ENCODE results near the gene DRC3.
"Not testable (repeated sequence)": the region's sequence is repeated elsewhere in the genome, so short reads cannot be mapped to it uniquely, and the experiment has no call there.

DRC3 gene, protein sequence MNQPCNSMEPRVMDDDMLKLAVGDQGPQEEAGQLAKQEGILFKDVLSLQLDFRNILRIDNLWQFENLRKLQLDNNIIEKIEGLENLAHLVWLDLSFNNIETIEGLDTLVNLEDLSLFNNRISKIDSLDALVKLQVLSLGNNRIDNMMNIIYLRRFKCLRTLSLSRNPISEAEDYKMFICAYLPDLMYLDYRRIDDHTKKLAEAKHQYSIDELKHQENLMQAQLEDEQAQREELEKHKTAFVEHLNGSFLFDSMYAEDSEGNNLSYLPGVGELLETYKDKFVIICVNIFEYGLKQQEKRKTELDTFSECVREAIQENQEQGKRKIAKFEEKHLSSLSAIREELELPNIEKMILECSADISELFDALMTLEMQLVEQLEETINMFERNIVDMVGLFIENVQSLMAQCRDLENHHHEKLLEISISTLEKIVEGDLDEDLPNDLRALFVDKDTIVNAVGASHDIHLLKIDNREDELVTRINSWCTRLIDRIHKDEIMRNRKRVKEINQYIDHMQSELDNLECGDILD

DNA sequence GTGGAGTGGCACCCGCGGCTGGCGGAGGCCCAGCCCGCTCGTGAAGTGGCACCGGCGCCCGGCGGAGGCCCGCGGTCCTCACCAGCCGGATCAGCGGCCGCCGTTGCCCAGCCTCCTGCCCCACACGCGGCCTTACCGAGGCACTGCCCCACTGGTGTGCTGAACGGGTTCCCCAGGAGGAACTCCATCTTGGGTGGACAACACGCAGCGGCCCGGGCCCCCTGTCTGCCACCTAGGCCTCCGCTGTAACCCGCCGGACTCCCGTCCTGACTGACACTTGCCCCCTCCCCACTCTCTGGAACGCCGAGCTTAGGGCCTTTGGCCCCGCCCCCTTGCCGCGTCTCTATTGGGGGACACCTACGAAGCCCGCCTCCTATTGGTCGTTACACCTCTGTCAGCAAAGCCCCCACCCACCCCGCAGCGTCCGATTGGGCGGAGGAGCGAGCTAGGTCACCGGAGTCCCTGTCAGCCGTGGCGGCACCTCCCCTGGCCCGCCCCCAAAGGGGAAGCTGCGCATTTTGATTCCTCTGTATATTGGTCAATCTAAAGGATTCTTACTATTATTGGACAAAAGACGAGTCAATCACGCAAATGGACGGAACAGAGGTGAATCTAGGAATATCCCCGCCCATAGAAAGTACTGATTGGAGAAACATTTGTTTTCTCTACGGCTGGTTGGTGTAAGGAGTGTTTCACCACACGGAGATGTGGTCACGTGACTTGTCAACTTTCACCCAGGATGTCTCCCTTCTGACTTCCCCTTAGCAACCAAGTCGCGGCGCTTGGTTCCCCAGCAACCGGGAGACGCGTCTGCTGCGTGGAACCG is at the start of gene DRC3, which contains the start of gene TOM1L2:
Gene DRC3, plus strand, starts transcription at position 737 of the 826 bp plus-strand sequence. CDS start 4,737 bp downstream, outside the sequence.
Gene TOM1L2, minus strand, starts transcription at position 275 of the 826 bp plus-strand sequence. Its CDS starts 87 bp downstream, at position 188.
- peak; percentile 100 for FAIRE-seq

DNA sequence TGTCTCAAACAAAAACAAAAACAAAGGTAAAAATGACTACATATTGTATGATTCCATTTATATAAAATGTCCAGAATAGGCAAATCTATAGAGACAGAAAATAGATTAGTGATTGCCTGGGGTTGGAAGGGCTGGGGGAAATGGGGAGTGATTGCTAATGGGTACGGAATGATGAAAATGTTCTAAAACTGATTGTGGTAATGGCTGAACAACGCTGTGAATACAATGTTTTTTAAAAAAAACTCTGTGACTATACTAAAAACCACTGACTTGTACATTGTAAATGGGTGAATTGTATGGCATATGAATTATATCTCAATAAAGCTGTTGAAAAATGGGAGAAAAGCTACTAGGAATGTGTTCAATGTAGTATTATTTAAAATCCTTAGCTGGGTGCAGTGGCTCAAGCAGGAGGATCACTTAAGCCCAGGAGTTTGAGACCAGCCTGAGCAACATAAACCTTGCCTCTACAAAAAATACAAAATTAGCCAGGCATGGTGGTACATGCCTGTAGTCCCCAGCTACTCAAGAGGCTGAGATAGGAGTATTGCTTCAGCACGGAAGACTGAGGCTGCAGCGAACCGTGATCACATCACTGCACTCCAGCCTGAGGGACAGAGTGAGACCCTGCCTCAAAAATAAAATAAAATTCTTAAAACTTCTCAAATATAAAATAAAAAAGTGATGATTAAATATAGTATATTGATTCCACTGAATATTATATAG is 48.4 kb upstream of the DRC3 start:
- no peak for FAIRE-seq

DNA sequence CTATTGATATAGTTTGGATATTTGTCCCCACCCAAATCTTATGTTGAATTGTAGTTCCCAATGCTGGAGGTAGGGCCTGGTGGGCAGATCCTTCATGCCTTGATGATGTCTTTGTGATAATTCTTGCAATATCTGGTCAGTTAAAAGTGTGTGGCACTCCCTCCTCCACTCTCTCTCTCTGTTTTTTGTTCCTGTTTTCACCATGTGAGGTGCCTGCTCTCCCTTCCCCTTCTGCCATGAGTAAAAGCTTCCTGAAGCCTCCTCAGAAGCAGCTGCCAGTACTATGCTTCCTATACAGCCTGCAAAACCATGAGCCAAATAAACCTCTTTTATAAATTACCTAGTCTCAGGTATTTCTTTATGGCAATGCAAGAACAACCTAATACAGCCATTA is 47.8 kb upstream of the DRC3 start:
- FAIRE-seq = no peak

DNA sequence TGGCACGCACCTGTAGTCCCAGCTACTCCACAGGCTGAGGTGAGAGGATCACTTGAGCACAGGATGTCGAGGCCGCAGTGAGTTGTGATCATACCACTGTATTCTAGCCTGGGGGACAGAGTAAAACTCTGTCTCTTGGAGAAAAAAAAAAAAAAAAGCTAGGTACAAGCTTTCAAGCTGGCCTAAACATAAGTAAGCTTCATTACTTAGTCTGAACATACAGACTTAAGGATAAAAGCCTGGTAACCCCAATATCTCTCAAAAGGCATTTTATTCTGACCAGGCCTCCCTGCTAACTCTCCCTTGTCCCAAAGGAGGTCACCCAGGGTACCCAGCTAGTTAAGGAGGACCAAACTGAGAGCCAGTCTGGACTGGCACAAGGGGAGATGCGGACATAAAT is 46.6 kb upstream of the DRC3 start:
- FAIRE-seq = no peak

DNA sequence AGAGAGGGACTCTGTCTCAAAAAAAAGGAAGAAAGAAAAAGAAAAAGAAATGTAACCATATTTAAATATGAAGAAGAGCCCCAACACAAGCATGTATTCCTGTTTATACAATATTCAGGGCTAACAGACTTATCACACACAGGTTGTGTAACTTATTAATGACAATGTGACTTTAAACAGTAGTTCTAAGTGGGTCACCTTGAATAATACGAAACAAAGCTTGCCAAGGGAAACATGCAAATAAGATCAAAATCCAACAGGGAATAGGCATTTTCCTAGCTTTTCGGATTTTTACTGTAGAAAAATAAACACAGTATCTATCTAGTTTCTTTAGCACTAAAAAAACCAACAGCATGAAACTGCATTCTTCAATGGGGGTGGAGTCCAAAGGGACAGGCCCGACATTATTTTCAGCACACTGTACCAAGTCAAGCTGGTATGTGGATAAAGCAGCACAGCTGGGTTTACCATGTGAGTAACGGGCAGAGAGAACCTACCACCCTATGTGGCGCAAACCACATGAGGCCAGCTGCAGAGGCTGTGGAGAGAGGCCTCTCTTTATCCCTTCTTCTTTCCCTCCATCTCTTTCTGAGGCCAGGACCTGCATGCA is 45.7 kb upstream of the DRC3 start:
- no peak for FAIRE-seq

DNA sequence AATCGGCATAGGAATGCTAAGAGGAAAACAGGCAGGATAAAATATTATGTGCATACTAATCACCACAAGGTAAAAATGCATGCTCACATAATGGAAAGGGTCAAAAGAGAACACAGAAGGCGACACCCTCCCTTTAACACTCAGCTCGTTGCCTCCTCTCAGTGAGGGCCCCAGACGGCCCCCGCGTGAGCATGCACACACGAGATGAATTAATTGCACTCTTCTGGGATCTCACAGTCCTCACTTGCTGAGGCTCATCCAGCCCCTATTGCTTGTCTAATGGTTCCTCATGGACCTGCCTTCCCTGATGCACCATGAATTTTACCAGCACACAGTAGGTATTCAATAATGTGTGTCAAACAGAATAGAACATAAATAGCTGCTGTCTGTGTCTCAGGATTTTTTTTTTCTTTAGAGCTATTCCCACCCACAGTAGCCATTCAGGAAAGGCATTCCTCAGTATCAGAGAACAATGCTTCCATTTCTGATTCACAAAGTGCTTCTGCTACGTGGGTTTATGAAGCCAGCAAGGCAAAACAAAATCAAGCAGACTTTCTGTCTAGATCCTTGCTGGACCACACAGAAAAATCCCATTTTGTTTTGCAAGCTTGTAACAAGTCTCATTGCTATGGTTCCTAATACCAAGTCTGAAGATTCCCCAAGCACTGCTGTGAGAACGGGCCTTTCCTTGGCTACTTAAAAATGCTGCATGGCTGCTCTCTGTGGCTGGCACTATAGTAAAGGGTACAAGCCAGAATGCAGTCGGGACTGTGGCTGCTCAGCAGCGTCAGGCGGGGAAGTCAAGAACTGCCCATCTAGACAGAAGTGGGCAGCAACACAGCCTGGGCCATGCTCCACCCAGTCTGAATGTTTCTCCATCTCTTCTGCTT is 44.0 kb upstream of the DRC3 start:
- FAIRE-seq = no peak

DNA sequence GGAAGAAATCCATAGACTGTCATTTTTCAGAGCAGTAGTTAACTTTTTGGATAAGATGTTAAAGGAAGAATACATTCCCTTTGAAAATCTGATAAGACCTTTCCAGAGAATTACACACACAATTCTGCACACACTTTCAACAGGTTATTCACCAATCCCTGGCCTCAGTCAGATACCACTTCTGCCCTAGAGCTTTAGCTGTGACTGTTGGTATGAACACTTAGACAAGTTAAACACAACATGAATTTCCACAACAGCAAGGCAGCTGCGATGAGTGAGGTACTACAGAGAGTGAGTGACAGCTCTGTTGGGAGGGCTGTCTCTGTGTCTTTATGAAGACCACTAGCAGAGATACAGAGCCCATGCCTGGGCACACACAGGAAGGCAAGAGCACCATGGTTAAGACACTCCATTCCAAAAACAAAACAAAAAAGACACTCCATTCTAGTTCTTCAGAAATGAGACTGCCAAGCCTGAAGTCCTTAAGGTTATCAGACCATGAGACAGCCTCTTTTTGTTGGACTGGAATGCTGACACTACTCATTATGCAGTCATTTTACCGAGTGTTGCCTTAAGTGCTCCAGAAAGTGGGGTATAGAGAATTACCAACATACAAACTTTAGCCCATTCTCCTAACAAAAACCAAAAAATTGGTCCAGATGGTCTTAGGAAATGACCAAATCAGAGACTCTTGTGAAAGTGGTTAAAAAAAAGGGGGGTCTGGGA is 42.8 kb upstream of the DRC3 start:
- FAIRE-seq = no peak

DNA sequence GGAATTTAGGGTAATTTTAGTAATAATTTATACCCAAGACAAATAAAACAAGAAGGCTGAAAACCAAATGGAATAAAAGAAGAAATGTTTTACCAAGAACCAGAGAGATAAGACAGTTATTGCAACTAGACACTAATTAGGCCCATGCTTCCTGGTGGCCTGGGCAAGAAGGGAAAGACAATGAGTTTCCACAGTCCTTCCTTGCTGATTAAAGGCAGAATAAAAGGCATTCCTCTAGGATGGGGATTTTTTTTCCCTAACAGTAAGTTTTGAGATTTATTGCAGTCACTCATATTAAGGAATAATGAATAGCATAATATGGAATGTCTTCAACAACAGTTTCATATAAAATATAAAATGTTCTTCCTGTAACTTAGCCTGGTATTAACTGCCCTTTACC is 42.0 kb upstream of the DRC3 start:
- FAIRE-seq = no peak

DNA sequence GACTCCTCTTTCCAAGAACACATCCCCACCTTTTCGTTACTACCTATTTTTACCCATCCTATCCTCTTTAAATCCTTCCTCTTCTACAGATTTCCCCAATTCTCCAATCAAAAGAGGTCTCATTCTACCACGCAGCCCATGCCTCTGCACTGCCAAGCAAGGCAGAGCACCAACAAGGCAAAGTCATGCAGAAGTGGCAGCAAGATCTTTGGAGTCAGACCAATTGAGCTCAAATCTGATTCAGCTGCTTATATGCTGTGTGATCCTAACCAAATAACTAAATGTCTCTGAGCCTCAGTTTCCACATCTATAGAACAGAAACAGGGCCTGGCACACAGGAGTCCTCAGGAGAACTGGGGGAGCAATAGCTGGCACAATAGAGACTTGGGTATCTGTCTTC is 41.5 kb upstream of the DRC3 start:
- no peak for FAIRE-seq

DNA sequence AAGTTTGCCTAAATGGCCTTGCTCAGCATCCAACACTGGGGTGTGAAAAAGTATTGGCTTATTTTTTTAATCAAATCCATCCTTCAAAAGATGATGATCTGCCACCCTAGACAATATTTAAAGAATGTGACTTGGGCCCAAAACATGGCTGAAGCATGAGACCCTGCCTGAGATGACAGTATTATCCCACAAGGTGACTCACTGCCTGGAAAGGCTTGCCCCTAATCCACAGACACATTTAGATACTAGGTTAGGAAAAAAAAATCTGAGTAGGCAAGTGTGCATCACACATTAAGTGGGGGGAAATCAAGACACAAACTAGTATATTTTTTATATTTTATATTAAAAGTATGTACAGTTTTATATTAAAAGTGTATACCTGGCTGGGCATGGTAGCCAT is 38.9 kb upstream of the DRC3 start:
- no peak for FAIRE-seq

DNA sequence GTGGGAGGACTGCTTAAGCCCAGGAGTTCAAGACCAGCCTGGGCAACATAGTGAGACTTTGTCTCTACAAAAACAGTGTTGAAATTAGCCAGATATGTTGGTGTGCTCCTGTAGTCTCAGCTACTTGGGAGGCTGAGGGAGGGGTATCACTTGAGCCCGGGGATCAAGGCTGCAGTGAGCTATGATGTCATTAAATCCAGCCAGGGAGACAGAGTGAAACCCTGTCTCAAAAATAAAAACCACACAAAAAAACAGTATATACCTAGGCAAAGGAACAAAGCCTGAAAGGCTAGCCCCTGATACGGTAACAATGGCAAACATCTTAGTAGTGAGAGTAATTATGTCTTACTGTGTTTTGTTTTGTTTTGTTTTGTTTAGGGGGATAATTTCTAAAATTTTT is 38.4 kb upstream of the DRC3 start:
- no peak for FAIRE-seq

DNA sequence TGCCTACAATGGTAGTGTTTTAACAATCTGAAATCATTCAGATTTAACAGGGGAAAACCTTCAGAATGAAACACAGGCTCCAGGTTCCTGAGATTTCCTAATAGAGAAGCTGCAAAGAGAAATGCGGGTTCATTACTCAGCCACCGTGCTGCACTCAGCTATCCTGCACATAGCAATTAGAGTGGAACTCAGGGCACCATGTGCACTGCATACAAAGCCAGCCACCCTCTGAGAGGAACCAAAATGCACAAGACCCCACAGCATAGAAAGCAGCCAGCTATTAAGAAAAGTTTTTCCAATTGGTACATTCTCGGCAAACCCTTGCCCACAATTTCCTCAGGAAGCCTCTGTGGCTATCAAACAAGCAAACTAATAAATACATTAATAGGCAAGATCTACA is 37.9 kb upstream of the DRC3 start:
- no peak for FAIRE-seq

DNA sequence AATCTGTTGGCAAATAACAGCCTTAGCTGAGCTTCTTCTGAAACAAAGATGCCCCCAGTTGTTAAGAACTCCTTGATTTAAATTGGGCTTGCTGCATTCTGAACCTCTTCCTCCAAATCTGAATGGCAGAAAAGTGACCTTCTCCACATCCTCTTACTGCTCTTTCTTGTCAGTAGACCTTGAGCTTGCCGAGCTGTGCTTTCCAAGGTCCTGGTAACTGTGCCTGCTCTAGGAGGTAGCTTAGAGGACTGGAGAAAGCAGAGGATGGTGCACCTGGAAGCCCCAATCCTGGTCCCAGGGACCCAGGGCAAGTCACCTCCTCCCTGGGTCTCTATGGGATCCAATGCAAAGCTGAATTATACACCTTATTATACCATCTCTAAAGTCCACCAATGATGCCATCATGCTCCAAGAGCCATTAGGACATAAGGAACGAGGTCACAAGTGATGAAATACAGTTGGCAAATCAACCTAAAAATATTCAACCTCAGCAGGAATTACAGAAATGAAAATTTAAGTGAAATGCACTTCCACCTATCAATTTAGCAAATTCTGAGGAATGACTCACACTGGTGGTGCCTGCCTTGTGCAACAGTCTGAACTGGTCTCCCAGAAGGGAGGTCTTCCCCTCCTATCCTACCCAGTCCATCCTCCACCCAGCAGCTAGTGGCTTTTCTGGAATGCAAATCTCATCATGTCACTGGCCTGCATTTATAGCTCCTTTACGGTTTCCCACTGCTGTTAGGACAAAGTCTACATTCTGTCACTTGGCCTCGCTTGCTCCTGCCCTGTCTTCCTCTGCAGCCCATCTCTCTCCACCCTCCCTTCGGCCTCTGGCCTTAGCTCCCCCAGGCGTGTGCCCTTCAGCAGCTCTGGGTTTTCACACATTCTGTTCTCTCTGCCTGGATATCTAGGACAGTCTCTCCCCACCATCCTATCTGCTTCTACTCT is 37.1 kb upstream of the DRC3 start:
- FAIRE-seq = no peak

DNA sequence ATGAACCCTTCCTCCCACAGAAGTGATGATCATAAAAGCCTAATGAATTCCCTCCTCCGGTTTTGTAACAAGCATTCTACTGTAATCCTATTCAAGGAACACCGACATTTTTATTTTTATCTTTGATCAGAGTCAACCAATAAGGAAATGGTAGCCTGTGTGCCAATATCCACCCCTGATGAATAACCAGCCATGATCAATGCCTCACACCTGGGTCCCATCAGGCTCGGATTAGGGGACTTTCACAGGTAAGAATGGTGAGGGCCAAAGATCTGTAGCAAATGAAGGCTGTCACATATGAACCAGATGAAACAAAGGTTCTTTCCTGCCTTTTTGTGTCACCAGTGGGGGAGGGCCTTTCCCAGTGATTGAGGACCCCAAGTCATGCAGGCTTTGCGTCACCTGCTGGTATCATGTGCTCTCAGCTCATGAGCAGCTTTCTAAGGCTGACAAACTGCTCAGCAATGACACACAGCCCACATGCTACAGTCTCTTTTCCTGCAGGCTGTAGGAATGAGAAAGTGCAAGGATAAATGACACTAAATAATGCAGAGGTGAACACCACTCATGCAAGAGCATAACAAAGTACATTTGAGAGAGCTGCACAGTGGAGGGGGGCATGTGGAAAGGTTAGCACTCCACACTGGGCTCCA is 35.3 kb upstream of the DRC3 start:
- no peak for FAIRE-seq

DNA sequence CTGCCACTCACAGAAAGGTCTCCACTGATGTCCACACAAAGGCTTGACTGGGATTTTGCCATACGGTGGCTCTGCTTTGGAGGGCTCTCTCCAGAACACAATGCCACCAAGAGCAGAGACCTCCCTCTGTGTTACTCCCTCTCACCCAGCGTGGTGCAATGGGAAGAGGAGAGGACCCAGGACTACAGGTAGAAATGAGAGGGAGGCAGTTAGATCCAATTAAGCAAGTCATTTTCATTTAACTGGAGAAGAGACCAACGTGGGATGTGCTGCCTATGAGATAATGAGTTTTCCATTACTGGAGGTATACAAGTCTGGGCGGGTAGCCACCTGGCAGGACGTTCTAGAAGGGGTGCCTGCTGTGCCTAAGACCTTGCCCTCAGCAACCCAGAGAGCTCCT is 34.7 kb upstream of the DRC3 start:
- no peak for FAIRE-seq

DNA sequence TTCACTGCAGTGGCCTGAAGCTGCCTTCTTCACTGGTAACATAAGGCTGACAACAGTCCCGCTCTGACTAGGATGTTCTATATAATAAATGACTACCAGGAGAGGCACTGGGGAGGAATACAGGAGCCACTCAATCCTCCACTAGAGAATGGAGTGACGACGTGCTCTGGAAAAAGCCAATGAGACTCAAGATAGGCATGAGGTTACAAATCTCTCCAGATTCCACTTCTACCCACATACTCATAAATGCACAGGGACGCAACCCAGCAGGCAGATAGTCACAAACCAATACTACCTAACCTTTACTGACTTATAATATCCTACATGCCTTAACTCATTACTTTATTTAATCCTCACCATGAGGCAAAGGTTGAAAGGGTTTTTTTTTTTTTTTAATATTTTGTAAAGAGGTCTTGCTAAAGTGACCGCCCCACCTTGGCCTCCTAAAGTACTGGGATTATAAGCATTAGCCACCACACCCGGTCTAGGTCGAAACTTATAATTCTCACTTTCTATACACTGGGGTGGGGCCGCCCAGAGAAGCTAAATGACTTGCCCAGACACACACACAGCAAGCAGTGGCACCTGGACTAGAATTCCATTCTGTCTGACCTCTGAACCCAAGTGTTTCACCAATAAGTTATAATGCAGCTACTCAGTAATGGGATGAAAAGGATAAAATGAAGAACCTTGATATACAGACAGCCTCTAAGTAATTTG is 34.1 kb upstream of the DRC3 start:
- no peak for FAIRE-seq

DNA sequence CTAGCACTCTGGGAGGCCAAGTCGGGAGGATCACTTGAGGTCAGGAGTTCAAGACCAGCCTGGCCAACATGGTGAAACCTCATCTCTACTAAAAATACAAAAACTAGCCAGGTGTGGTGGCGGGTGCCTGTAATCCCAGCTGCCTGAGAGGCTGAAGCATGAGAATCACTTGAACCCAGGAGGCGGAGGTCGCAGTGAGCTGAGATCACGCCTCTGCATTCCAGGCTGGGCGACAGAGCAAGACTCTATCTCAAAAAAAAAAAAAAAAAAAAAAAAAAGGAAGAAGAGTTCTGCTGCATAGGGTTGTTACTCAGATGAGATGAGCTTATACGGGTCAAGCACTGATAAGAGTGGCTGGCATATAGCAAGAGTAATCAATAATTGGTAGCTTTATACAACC is 32.7 kb upstream of the DRC3 start:
- not testable (repeated sequence) for FAIRE-seq

DNA sequence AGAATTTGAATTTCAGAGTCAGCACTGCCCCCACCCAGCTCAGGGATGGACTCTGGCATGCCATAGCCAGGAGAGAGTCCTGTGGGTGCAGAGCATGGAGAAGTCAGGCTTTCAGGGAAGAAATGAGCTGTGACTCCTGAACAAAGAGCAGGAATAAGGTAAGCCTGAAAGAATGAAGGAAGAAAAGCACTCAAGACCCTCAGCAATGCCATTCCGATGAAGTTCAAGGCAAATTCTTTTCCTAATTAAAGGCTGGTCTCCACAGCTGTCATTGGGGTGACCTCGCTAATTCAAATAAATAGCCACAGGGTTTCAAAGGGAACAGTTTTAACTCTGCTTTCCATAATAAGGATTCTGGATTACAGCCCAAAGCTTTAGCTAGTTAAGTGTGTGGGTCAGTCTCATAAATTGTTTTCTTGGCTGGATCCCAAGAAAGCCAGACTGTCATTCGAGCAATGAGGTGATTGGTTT is 32.2 kb upstream of the DRC3 start:
- no peak for FAIRE-seq

All from islet of Langerhans (tissue), 1 donor.